Lower lobe of right lung (tissue), 2 donors: Measurements from ENCODE around the gene OLR1. TPM values are rescaled to one million over a fixed set of nuclear protein-coding genes. Genes with fewer than 3 reads are reported as not detected.

Experiments
- ATAC-seq, 2 donors: fragments of 200-7000 bp; cut with Tn5 transposase; one replicate each; pipeline ENCODE4 v1.9.1; 2020 to 2022; ENCODE audit warnings: mild to moderate bottlenecking in 2 of 2, moderate library complexity in 2 of 2
- DNase-seq: peaks from one replicate; pipeline ENCODE4 v3.0.0-alpha.2; 2020
- H3K27ac ChIP-seq: fragments of 200-600 bp; one replicate; pipeline ENCODE4 v1.8.0; 2022
- H3K27me3 ChIP-seq: fragments of 200-600 bp; one replicate; pipeline ENCODE4 v1.8.0; 2022; ENCODE audit warnings: low read depth
- H3K36me3 ChIP-seq: fragments of 200-600 bp; one replicate; pipeline ENCODE4 v1.8.0; 2022; ENCODE audit warnings: mild to moderate bottlenecking
- H3K4me1 ChIP-seq: fragments of 200-600 bp; one replicate; pipeline ENCODE4 v1.8.0; 2022
- H3K4me3 ChIP-seq: fragments of 200-600 bp; one replicate; pipeline ENCODE4 v1.8.0; 2022; ENCODE audit warnings: mild to moderate bottlenecking
- H3K9me3 ChIP-seq: fragments of 200-600 bp; one replicate; pipeline ENCODE4 v1.8.0; 2022
- intact Hi-C: fragments of 100-400 bp; cut with DNase I; formaldehyde crosslinking; loops from one replicate; pipeline ENCODE4 v1.11.0; 2022
- total RNA-seq: library from RNA; stranded (reverse); fragmentation: NEBNext Ultra II Directional; extraction: Animal tissue kit (Norgen Biotek cat#: 25700); gene quantifications from one replicate; pipeline ENCODE4 v1.2.1, GENCODE V29; 2021
- TF ChIP-seq, protein P1 (sequence below): fragments of 200-600 bp; IDR thresholded peaks from one replicate; pipeline ENCODE4 v1.8.0; 2022; ENCODE audit warnings: antibody characterized with exemption, mild to moderate bottlenecking
- donor health status: DM: no; HTN: yes; CAD: no; lungs with severe emphysema.

Gene OLR1
- total RNA-seq, 1 donor from 2014 or later = 172 TPM

DNA sequence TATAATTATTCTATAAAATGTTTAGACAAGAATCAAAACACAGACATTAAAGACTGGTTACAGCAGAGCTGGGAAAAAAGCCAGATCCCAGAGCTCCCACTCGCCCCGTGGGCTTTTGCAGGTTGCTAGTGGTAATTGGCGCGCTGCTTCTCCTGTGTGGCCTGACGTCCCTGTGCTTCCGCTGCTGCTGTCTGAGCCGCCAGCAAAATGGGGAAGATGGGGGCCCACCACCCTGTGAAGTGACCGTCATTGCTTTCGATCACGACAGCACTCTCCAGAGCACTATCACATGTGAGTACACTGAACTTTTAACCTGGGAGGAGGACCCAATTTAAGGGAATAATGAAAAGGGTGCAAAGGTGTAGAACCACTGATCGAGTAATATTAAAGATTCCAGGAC is 14.4 kb upstream of the OLR1 start:
- H3K4me3 ChIP-seq = no peak overlapping the region
- peak; percentile 86 for DNase-seq
- intact Hi-C loops = no loop called here
- peak; percentile 66 to 80 for ATAC-seq
- H3K9me3 ChIP-seq = no peaks in the 10 kb centered on the region
- TF ChIP-seq, protein P1, sequence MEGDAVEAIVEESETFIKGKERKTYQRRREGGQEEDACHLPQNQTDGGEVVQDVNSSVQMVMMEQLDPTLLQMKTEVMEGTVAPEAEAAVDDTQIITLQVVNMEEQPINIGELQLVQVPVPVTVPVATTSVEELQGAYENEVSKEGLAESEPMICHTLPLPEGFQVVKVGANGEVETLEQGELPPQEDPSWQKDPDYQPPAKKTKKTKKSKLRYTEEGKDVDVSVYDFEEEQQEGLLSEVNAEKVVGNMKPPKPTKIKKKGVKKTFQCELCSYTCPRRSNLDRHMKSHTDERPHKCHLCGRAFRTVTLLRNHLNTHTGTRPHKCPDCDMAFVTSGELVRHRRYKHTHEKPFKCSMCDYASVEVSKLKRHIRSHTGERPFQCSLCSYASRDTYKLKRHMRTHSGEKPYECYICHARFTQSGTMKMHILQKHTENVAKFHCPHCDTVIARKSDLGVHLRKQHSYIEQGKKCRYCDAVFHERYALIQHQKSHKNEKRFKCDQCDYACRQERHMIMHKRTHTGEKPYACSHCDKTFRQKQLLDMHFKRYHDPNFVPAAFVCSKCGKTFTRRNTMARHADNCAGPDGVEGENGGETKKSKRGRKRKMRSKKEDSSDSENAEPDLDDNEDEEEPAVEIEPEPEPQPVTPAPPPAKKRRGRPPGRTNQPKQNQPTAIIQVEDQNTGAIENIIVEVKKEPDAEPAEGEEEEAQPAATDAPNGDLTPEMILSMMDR = no peak
- peak overlapping the region; percentile 51 for H3K27ac ChIP-seq
- H3K36me3 ChIP-seq = no peaks in the 10 kb centered on the region
- H3K27me3 ChIP-seq = no peaks in the 10 kb centered on the region
- no peaks in the 10 kb centered on the region for H3K4me1 ChIP-seq

DNA sequence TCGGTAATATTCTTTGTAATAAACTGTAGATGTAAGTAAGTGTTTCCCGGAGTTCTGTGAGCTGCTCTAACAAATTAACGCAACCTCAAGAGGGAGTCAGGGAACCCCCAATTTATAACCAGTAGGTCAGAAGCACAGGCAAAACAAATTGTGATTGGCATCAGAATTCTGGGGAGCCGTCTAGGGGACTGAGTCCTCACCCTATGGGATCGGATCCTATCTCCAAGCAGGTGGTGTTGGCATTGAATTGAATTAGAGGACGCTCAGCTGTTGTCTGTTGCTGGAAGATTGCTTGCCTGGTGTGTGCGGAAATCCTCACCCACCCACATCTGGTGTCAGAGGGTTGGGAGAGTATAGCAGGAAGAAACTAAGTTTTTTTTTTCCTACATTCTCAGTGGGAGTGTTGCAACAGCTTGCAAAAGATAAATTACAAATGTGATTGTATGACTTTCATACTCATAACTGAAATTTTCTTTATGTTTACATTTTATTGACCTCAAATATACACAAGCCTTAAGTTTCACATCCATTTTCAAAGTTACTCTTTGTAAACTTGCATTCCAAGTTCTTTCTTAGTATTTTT is 12.4 kb upstream of the OLR1 start:
- Histone ChIP-seq H3K4me3 (no peak overlapping the region), H3K27me3 (no peaks in the 10 kb centered on the region), H3K36me3 (no peaks in the 10 kb centered on the region), H3K4me1 (no peaks in the 10 kb centered on the region), H3K27ac (peak overlapping the region; percentile 15), H3K9me3 (no peaks in the 10 kb centered on the region)
- intact Hi-C loops = no loop called here
- peak; percentile 56 to 70 for ATAC-seq
- DNase-seq = no peak
- TF ChIP-seq, protein P1 = no peak

DNA sequence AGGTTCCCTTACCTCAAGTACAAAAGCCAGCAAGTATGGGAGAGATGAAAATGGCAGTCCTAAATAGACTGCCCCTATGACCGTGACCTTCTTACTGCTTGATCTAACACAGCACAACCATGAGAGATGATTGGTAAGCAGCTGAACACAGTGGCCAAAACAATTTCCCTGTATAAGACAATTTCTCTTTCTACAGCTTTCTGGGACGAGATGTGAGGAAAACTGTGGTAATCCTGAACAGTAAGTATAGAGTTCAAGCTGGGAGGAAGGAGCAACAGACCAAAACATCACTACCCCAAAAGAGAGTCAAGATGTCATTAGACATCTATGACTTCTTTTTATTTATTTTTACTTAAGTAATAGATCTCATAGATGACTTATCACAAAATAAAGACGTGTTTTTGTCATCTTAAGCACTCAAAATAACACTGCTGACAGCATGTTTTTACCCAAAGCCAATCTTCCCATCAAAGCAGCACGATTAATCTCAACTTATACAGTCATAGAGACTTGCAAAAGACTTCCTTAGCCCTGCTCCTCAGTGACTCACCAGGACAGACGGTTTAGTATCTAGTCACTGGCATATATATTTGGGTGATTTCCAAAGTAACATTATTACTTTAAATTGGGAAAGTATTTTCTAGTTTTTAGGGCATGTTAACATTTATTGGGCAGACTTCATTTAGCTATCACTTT is 10.6 kb upstream of the OLR1 start:
- TF ChIP-seq, protein P1 = no peak
- Histone ChIP-seq H3K4me1 (no peaks in the 10 kb centered on the region), H3K27me3 (no peaks in the 10 kb centered on the region), H3K36me3 (no peaks in the 10 kb centered on the region), H3K4me3 (no peak overlapping the region), H3K27ac (peak overlapping the region; percentile 44), H3K9me3 (no peaks in the 10 kb centered on the region)
- DNase-seq = no peak
- intact Hi-C loops = no loop called here
- peak; percentile 63 to 68 for ATAC-seq

DNA sequence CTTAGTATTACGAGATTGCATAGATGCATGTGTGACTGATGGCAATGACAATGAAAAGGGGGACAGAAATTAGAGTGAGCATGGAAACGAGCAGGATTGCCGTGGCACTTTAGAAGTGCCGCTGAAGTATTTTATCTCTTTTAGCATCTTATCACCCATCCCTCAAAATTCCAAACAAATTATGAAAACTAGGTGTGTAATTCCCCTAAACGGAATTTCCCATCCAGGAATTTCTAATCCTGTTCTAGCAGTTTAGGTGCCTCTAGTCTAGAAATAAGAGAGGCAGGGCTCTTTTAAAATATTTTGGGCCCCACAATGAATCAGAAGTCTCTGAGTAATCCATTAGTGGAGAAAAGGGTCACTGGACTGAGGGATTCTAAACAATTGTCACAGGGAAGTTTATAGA is 7.8 kb upstream of the OLR1 start:
- Histone ChIP-seq H3K9me3 (no peaks in the 10 kb centered on the region), H3K27ac (no peak overlapping the region), H3K4me3 (no peak overlapping the region), H3K36me3 (no peaks in the 10 kb centered on the region), H3K4me1 (no peaks in the 10 kb centered on the region), H3K27me3 (no peaks in the 10 kb centered on the region)
- ATAC-seq (no peak), DNase-seq (no peak)
- TF ChIP-seq, protein P1 = no peak
- intact Hi-C loops = no loop called here

DNA sequence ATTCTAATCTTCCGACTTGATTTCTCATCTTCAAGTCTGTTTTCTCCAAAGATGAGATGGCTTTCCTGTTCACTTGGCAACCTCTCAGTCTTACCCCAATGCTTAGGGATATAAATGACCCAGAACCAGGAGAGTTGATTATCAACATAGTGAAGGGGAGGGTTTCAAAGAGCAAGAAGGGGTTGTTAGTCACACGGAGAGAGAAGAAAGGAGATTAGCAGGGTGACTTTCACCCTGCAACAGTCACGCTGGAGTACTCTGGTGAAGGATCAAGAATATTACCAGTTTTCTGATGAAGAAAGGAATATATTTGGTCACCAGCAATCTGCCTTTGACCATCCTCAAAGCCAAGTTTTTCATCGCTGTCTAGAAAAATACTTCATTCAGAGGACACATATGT is 6.9 kb upstream of the OLR1 start, which contains the start of gene TMEM52B:
TMEM52B (plus strand) TSS at position 212 of the 400 bp plus-strand sequence. CDS start 543 bp downstream, outside the sequence.
- TF ChIP-seq, protein P1 = no peak
- H3K9me3 ChIP-seq = no peaks in the 10 kb centered on the region
- no peaks in the 10 kb centered on the region for H3K4me1 ChIP-seq
- H3K36me3 ChIP-seq = no peaks in the 10 kb centered on the region
- DNase-seq (no peak), ATAC-seq (no peak)
- no peak within 1 kb of the TSS for H3K4me3 ChIP-seq
- intact Hi-C loops = no loop called here
- no peak within 1 kb of the TSS for H3K27ac ChIP-seq
- no peaks in the 10 kb centered on the region for H3K27me3 ChIP-seq
